Keratinocyte (primary cell): ENCODE results near the gene FGD4.

Experiments used
- EZH2 ChIP-seq: IDR thresholded peaks from one replicate; pipeline ENCODE4 v1.6.1; 2012; ENCODE audit warnings: inconsistent platforms, mild to moderate bottlenecking, low read length, moderate library complexity
- TF ChIP-seq, protein P1 (sequence below), 3 experiments: IDR thresholded peaks in 1 of 3; conservative IDR thresholded peaks in 1 of 3; optimal IDR thresholded peaks in 1 of 3; 2 replicates in 2 of 3; 3 replicates in 1 of 3; pipeline versions ENCODE3 to v1.5.1; 2011; ENCODE audit warnings: low read length in 3 of 3, mild to moderate bottlenecking in 3 of 3, moderate library complexity in 2 of 3, control low read depth in 1 of 3, inconsistent platforms in 1 of 3; ENCODE audit not compliant: insufficient read depth in 2 of 3; ENCODE audit errors: extremely low read depth in 1 of 3

GRCh38 chr12:32596030-32596429 is 196.7 kb downstream of the FGD4 start:
- TF ChIP-seq, protein P1, sequence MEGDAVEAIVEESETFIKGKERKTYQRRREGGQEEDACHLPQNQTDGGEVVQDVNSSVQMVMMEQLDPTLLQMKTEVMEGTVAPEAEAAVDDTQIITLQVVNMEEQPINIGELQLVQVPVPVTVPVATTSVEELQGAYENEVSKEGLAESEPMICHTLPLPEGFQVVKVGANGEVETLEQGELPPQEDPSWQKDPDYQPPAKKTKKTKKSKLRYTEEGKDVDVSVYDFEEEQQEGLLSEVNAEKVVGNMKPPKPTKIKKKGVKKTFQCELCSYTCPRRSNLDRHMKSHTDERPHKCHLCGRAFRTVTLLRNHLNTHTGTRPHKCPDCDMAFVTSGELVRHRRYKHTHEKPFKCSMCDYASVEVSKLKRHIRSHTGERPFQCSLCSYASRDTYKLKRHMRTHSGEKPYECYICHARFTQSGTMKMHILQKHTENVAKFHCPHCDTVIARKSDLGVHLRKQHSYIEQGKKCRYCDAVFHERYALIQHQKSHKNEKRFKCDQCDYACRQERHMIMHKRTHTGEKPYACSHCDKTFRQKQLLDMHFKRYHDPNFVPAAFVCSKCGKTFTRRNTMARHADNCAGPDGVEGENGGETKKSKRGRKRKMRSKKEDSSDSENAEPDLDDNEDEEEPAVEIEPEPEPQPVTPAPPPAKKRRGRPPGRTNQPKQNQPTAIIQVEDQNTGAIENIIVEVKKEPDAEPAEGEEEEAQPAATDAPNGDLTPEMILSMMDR (optimal IDR thresholded peaks at IDR 0.05 in 1 of 3, IDR thresholded peaks at IDR 0.05 in 1 of 3, conservative IDR thresholded peaks at IDR 0.05 in 1 of 3; ENCODE audit: extremely low read depth in 1 of 3, insufficient read depth in 2 of 3, low read length in 3 of 3): no peak
- TF ChIP-seq EZH2: no peak
